Astrocyte (in vitro differentiated cells and primary cell): Measurements from ENCODE around the gene KY. TPM values are rescaled to one million over a fixed set of nuclear protein-coding genes. Genes with fewer than 3 reads are reported as not detected.

Experiments
- DNase-seq: peaks from one replicate; pipeline ENCODE4 v3.0.0-alpha.2; 2010; ENCODE audit warnings: low read depth
- FAIRE-seq: peaks from 2 replicates; lab custom pipeline; 2011; peaks lifted over from hg19 to GRCh38; lab: Jason Lieb, UNC
- H2AFZ ChIP-seq: 2 replicates; pipeline ENCODE4 v1.6.0; 2012; ENCODE audit warnings: low read depth, low read length, inconsistent platforms
- H3K27ac ChIP-seq: 2 replicates; pipeline ENCODE4 v1.5.1; 2011; ENCODE audit warnings: low read depth, low read length, inconsistent platforms
- H3K27me3 ChIP-seq: 2 replicates; pipeline ENCODE4 v1.6.0; 2011; ENCODE audit warnings: low read length, inconsistent platforms; ENCODE audit not compliant: insufficient read depth
- H3K36me3 ChIP-seq: 2 replicates; pipeline ENCODE4 v1.5.1; 2011; ENCODE audit warnings: low read length, inconsistent platforms; ENCODE audit not compliant: insufficient read depth
- H3K4me1 ChIP-seq: 2 replicates; pipeline ENCODE4 v1.5.1; 2011; ENCODE audit warnings: low read length, inconsistent platforms; ENCODE audit not compliant: insufficient read depth
- H3K4me2 ChIP-seq: 2 replicates; pipeline ENCODE4 v1.6.0; 2012; ENCODE audit warnings: low read length, inconsistent platforms
- H3K4me3 ChIP-seq: 2 replicates; pipeline ENCODE4 v1.5.1; 2011; ENCODE audit warnings: low read depth, mild to moderate bottlenecking, low read length, inconsistent platforms; ENCODE audit not compliant: insufficient read depth
- H3K79me2 ChIP-seq: 2 replicates; pipeline ENCODE4 v1.6.0; 2012; ENCODE audit warnings: mild to moderate bottlenecking, low read length, inconsistent platforms; ENCODE audit not compliant: insufficient read depth
- H3K9ac ChIP-seq: 2 replicates; pipeline ENCODE4 v1.6.0; 2012; ENCODE audit warnings: mild to moderate bottlenecking, low read length, inconsistent platforms
- H3K9me3 ChIP-seq: 2 replicates; pipeline ENCODE4 v1.5.1; 2012; ENCODE audit warnings: low read depth, mild to moderate bottlenecking, low read length, inconsistent platforms; ENCODE audit not compliant: insufficient read depth
- H4K20me1 ChIP-seq: 2 replicates; pipeline ENCODE4 v1.6.0; 2012; ENCODE audit warnings: low read length, inconsistent platforms; ENCODE audit not compliant: insufficient read depth
- H3K27ac Mint-ChIP-seq: one replicate; pipeline ENCODE4 v1.8.0; 2021; ENCODE audit warnings: mild to moderate bottlenecking, mixed read lengths; ENCODE audit not compliant: unreplicated experiment
- H3K27me3 Mint-ChIP-seq: one replicate; pipeline ENCODE4 v1.8.0; 2021; ENCODE audit warnings: low read depth, mixed read lengths; ENCODE audit not compliant: unreplicated experiment
- H3K36me3 Mint-ChIP-seq: one replicate; pipeline ENCODE4 v1.8.0; 2021; ENCODE audit warnings: low read depth, mixed read lengths; ENCODE audit not compliant: unreplicated experiment
- H3K4me1 Mint-ChIP-seq: one replicate; pipeline ENCODE4 v1.8.0; 2021; ENCODE audit warnings: low read depth, mixed read lengths; ENCODE audit not compliant: unreplicated experiment
- H3K4me3 Mint-ChIP-seq: one replicate; pipeline ENCODE4 v1.8.0; 2021; ENCODE audit warnings: mild to moderate bottlenecking, moderate library complexity, mixed read lengths; ENCODE audit not compliant: unreplicated experiment
- H3K9me3 Mint-ChIP-seq: one replicate; pipeline ENCODE4 v1.8.0; 2021; ENCODE audit warnings: mild to moderate bottlenecking, mixed read lengths; ENCODE audit not compliant: unreplicated experiment
- CTCF ChIP-seq: IDR thresholded peaks from 2 replicates; pipeline ENCODE4 v1.5.1; 2011; ENCODE audit warnings: low read depth, mild to moderate bottlenecking, inconsistent platforms, low read length, moderate library complexity; ENCODE audit not compliant: insufficient read depth
- EZH2 ChIP-seq: IDR thresholded peaks from 2 replicates; pipeline ENCODE4 v1.6.1; 2012; ENCODE audit warnings: mild to moderate bottlenecking, low read length, inconsistent platforms; ENCODE audit not compliant: insufficient read depth
- total RNA-seq: library from RNA; stranded (reverse); gene quantifications from 2 replicates; pipeline ENCODE4 v1.2.1, GENCODE V29; 2021

The KY gene
- total RNA-seq, 1 donor from 2014 or later: 0.11 TPM

GRCh38 chr3:134694946-134695543 lies 44.2 kb upstream of the KY start:
- no peaks in the 10 kb centered on the region for H3K36me3 ChIP-seq
- no peaks in the 10 kb centered on the region for H3K4me1 ChIP-seq
- no peaks in the 10 kb centered on the region for H3K79me2 ChIP-seq
- peaks cover 23% of the 10 kb centered on the region for H3K27me3 Mint-ChIP-seq
- no peaks in the 10 kb centered on the region for H4K20me1 ChIP-seq
- no peak overlapping the region for H3K27ac Mint-ChIP-seq
- H3K9ac ChIP-seq: no peak overlapping the region
- H3K4me3 ChIP-seq: no peak overlapping the region
- H3K27ac ChIP-seq: no peak overlapping the region
- no peak overlapping the region for H3K4me2 ChIP-seq
- H3K9me3 ChIP-seq: no peaks in the 10 kb centered on the region
- no peaks in the 10 kb centered on the region for H3K36me3 Mint-ChIP-seq
- H3K4me3 Mint-ChIP-seq: no peak overlapping the region
- H3K27me3 ChIP-seq: no peaks in the 10 kb centered on the region
- no peak for TF ChIP-seq EZH2
- no peak for TF ChIP-seq CTCF
- no peaks in the 10 kb centered on the region for H3K4me1 Mint-ChIP-seq
- no peak for FAIRE-seq
- no peak overlapping the region for H2AFZ ChIP-seq
- H3K9me3 Mint-ChIP-seq: no peaks in the 10 kb centered on the region
- DNase-seq: no peak

- H3K4me3 Mint-ChIP-seq: no peak overlapping the region
- FAIRE-seq (no peak), DNase-seq (no peak)
- Histone ChIP-seq H3K4me2 (no peak overlapping the region), H3K4me1 (no peaks in the 10 kb centered on the region), H4K20me1 (no peaks in the 10 kb centered on the region), H2AFZ (no peak overlapping the region), H3K36me3 (no peaks in the 10 kb centered on the region), H3K4me3 (no peak overlapping the region), H3K27ac (no peak overlapping the region), H3K79me2 (no peaks in the 10 kb centered on the region), H3K9ac (no peak overlapping the region), H3K9me3 (no peaks in the 10 kb centered on the region), H3K27me3 (no peaks in the 10 kb centered on the region)
- H3K27ac Mint-ChIP-seq: no peak overlapping the region
- no peaks in the 10 kb centered on the region for H3K4me1 Mint-ChIP-seq
- H3K27me3 Mint-ChIP-seq: peaks cover 23% of the 10 kb centered on the region
- H3K36me3 Mint-ChIP-seq: no peaks in the 10 kb centered on the region
- H3K9me3 Mint-ChIP-seq: no peaks in the 10 kb centered on the region
- TF ChIP-seq CTCF: no peak
- no peak for TF ChIP-seq EZH2
Observed at GRCh38 chr3:134694466-134694865, 43.6 kb upstream of the KY start.

- no peaks in the 10 kb centered on the region for H3K79me2 ChIP-seq
- no peak overlapping the region for H3K9ac ChIP-seq
- no peaks in the 10 kb centered on the region for H3K4me1 ChIP-seq
- Mint-ChIP-seq H3K27me3 (peaks cover 21% of the 10 kb centered on the region), H3K27ac (no peak overlapping the region), H3K4me1 (no peaks in the 10 kb centered on the region), H3K4me3 (no peak overlapping the region), H3K36me3 (no peaks in the 10 kb centered on the region), H3K9me3 (no peaks in the 10 kb centered on the region)
- no peaks in the 10 kb centered on the region for H3K36me3 ChIP-seq
- no peak overlapping the region for H3K4me3 ChIP-seq
- H3K27me3 ChIP-seq: no peaks in the 10 kb centered on the region
- no peaks in the 10 kb centered on the region for H4K20me1 ChIP-seq
- H3K27ac ChIP-seq: no peak overlapping the region
- FAIRE-seq: no peak
- no peak overlapping the region for H3K4me2 ChIP-seq
- TF ChIP-seq CTCF: no peak
- H3K9me3 ChIP-seq: no peaks in the 10 kb centered on the region
- no peak for DNase-seq
- H2AFZ ChIP-seq: no peak overlapping the region
Observed at GRCh38 chr3:134693804-134694203, 43.0 kb upstream of the KY start.
